GM21737 (cell line): ENCODE results near the gene HSPB9.
A peak's percentile ranks its signal among the peaks of the same experiment; 100 is the strongest.

Experiments used
- ATAC-seq: cut with Tn5 transposase; IDR thresholded peaks from one replicate; pipeline ENCODE4 v1.9.1; 2021; ENCODE audit warnings: mild to moderate bottlenecking, moderate library complexity; ENCODE audit not compliant: unreplicated experiment

HSPB9 gene

DNA sequence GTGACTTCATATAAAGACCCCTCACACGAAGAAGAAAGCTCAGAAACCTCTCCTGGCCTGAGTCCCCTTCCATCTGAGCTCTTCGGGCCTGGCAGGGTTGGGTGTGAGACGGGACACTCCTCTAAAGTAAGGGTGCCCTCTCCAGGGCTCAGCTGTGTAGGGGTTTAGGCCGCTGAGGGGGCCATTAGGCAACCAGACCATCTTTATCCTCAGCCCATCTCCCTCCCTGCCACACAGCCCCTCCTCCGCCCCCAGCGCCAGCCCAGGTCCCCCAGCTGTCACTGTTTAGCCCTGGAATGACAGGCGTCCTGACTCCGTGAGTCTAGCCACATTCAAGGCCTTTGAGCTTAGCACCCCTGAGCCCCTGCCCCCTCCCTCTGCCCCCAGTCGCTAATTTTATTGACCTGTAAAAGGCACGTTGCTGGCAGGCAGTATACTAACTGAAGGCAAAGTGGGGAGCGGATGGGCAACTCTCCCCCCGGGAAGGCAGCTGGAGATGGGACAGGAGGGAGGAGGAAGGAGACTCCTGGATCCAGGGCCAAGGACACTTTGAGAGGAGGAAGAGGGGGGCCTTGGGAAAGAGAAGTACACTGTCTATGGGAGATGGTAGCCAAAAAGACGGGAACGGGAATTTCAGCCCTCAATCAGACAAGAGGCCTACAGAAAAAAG is 23.7 kb upstream of the HSPB9 start:
- no peak for ATAC-seq

DNA sequence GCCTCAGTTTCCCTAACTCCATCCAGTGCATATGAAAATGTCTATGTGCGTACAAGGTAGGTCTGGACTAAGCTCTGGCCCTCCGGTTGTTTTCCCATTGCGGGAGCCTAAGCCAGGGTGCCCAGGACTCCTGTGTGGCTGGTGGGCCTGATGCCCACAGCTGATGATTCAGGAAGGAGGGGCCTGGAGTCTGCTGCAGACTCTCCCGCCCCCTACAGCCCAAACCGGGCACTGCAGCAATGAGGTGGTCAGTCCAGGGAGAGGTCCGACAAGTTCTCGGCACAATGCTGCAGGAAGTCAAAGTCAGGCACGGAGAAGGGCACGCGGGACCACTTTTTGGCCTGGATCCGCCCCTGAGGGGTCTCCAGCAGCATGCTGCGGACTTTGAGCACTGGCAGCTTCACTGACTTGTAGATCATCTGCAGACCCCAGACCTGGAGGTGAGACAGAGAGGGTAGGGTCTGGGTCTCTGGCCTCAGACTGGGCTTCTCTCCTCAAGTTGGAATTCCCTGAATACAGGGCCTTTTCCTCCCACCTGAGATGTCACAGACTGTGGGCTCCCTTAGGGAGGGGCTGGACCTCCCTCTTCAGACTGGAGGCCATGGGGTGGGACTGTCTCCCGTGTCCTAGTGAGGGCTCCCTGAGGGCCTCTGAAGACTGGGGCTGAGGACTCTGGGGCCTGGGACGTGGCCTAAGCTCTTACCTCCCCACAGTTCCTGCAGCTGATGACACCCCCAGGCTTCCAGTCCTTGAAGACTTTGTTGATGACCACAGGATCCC is 20.9 kb upstream of the HSPB9 start:
- no peak for ATAC-seq

DNA sequence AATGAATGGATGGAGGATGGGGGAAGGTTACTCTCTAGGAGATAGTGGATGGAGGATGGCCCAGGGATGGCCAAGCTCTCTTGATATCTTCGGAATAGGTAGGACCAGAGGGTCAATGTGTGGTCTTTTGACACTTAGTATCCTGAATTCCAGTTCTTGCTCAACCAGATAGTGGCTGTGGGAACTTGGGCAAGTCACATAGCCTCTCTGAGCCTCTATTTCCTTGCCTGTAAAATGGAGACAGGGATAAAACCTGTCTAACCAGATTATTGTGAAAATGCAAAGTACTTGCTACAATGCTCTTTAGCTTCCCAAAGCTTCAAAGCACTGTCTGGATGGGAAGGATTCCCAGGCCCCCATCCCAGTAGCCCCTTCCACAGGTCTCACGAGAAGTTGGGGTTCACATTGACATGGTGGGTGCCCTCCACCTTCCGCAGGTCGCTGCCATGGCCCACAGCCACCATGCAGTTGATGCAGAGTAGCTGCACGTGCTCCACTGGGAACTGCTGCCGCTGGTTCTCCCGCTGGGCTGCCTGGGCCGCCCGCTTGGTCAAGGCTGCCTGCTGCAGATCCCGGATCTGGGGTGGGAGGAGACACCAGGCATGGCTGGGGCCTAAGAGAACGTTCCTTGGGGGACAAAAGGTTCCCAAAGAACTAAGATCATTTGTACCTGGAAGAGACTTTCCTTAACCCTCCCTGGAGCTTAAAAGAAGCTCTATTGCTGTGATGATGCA is 19.2 kb upstream of the HSPB9 start:
- no peak for ATAC-seq

DNA sequence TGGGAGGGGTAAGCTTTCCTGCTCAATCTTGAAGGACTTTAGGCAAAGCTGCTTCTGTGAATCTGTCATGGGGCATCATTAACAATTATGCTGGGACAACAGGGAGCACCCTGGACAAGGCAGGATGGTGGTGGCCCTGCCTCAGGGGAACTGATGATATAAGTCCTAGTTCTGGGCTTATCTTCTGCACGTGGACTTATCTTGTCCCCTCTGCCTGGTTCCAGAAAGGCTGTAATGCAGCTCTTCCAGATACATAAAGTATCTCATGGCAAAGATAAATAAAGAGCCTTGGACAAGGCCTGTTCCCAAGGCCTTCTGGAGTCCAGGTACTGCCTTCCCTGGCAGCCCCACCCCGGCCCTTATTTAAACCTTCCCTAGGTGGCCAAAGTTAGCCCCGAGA is 18.3 kb upstream of the HSPB9 start:
- ATAC-seq, result no peak

DNA sequence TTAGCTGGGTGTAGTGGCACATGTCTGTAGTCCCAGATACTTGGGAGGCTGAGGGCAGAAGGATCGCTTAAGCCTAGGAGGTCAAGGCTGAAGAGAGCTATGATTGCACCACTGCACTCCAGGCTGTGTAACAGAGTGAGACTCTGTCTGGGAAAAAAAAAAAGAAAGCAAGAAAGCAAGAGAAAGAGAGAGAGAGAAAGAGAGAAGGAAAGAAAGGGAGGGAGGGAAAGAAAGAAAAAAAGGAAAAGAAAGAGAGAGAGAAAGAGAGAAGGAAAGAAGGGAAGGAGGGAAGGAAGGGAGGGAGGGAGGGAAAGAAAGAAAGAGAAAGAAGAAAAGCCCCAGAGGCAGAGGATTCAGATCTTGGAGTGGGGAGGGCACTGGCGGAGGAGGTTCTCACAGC is 16.6 kb upstream of the HSPB9 start:
- no peak for ATAC-seq

DNA sequence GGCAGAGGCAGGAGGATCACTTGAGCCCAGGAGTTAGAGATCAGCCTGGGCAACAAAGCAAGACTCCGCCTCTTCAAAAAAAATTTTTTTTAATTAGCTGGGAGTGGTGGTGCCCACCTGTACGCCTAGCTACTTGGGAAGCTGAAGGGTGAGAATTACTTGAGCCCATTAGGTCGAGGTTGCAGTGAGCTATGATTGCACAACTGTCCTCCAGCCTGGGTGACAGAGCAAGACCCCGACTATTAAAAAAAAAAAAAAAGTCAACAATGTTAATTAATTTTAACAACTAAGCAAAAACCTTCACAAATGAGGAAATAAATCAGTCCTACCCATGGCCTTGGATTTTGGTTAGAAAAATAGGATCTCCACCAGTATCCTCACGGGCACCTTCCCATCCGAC is 15.5 kb upstream of the HSPB9 start:
- ATAC-seq, result no peak

DNA sequence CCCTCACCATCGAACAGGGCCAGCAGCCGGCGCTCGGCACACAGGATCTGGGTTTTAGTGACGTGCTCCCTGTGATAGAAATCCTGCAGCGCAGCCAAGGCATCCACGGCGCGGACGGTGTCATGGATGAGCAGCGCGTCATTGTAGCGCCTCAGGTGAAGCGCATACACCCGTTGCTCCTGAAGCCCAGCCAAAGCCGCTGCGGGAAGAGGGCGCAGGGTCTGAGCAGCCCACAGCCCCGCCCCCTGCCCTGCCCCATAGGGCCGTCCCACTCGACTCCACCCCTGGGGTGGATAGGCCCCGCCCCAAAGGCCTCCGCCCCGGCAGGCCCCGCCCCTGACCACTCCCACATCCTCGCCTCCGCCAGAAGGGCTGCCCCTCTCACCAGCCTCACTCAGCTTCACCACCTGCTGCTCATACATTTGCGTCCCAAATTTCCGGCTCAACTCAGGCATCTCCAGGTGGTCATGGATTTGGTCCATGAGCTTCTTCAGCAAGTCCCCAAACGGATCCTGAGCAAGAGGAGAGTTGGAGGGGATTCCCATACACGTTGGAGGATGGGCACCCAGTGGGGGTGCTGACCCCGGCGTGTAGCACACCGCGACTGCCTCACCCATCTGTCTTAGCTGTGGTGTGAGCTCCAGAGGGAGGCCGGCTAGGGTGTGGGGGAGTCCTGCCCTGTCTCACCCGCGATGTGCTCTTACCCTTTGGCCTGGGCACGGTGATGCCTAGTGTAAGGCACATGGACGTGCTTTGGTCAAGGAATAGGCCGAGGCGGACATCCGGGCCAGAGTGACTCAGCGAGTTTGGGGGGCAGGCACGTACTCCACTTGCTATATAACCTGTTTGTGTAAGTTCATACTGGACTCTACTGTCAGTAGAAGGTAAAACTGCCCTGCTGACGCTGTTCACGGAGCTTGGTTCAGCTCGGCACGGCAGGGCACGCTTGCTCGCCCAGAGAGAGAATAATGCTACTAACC is 14.7 kb upstream of the HSPB9 start:
- ATAC-seq, result no peak

DNA sequence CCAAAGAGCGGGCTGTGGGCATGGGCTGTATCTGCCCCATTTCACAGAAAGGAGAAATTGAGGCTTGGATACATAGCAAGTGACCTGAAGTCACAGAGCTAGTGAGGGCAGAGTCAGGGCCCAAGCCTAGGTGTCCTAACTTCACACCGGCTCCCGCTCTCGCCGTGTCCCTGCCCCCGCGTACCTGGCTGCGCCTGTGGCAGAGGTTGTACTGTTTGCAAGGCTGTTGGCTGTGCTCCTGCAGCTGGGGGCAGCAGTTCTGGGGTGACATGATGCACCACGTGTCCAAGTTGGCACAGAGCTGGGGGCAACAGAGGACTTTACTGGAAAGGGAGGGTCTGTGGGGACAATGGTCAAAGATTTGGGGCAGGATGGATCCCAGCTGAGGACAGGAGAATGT is 13.5 kb upstream of the HSPB9 start:
- no peak for ATAC-seq

DNA sequence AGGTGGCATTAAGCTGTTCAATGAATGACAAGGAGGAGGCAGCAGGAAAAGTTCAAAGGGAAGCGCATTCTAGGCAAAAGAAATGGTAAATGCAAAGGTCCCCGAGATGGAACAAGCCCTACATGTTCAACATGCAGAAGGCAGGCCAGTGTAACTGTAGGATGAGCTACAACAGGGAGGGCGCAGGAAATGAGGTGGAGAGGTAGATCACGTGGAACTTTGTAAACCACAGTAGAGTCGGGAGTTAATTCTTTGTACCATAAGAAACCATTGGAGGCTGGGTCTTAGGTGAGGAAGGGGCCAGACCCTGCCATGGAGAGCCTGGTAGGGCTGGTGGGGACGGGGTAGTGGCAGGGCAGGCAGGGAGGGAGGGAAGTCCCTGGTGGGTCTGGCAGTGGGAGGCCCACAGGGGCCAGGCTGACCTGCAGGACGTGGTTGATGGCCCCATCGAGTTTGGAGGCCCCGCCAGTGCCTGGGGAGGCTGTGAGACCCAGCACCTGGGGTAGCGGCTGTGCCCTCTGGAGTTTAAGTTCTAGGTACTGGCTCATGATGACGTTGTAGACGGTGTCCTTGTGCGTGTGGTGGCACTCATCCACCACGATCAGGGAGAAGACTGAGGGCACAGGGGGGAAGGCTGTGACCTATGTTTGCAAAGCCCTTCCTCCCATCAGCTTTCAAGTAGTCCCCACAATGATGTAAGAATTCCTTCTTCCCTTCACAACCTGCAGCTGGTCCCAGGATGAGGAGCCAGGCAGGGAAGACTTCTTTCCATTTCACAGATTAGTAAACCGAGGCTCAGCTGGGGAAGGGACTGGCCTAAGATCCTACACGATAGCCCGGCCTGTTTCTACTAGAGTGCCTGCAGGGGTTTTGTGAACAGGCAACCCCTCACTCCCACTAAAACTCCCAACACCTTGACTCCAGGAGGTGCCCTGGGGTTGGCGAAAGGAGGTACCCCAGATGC is 12.0 kb upstream of the HSPB9 start:
- ATAC-seq, result no peak

DNA sequence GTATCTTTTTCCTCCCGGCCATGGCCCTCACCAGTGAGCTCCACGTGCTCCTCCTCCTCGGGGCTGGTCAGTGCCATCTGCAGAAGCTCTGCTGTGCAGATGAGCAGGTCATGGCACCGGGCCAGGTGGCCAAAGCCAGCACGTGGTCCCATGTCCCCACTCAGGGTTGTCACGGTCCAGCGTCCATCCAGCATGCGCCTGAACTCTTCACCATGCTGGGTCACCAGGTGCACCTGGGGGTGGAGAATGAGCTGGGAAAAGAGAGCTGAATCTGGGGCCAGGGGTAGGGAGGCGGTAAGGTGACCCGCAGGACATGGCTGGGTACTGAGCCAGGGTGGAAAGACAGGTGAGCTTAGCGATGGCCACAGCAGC is 11.4 kb upstream of the HSPB9 start:
- no peak for ATAC-seq

DNA sequence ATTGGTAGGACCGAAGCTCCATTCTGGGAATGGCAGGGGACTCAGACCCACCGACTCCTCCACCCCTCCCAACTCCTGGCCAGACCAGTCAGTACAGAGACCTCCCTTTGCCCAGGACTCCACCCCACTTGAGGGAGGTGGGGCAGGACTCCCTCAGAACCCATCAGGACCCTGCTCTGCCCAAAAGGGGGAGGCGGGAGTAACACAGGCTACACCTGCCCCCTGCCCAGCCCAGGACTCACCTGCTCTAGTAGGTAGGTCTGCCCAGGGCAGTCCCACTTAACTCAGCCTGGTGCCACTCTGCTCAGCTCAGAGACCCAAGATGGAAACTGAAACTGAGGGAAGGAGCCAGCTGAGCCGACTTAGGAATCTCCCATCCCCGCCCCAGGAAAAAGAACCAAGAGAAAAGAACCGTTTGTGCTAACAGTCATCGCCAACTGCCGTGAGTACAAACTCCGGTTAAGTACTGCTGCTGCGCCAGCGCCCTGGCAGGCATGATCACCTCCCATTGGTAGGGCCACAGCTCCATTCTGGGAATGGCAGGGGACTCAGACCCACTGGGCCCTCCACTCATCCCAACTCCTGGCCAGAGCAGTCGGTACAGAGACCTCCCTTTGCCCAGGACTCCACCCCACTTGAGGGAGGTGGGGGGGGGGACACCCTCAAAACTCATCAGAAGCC is 10.6 kb upstream of the HSPB9 start:
- peak; percentile 2 for ATAC-seq

DNA sequence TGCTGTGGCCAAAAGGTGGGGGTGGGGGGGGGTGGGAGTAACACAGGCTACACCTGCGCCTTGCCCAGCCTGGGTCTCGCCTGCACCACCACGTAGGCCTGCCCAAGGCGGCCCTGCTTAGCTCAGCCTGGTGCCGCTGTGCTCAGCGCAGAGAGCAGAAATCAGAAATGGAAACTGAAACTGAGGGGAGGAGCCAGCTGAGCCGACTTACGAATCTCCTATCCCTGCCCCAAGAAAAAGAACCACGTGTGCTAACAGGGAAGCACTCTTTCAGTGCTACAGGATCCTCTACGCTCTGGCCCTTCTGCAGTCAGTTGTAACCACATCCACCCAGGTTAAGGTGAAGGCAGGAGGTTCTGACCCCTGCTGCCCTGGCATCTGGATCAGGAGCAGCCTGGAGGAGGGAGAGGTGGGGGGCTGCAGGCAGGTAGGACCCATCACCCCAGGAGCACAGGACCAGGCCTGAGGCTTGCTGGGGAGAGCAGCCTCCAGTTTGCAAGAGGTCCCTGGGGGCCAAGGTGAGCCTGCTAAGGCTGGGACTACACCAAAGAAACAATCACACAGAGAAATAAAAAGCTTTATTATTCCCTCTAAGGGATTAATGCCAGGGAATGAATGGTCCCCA is 9.9 kb upstream of the HSPB9 start, which contains the start of gene DHX58:
TSS of gene DHX58 (minus strand) at position 163 of the 625 bp plus-strand sequence. CDS start 822 bp downstream, outside the sequence.
- peak; percentile 45 for ATAC-seq

DNA sequence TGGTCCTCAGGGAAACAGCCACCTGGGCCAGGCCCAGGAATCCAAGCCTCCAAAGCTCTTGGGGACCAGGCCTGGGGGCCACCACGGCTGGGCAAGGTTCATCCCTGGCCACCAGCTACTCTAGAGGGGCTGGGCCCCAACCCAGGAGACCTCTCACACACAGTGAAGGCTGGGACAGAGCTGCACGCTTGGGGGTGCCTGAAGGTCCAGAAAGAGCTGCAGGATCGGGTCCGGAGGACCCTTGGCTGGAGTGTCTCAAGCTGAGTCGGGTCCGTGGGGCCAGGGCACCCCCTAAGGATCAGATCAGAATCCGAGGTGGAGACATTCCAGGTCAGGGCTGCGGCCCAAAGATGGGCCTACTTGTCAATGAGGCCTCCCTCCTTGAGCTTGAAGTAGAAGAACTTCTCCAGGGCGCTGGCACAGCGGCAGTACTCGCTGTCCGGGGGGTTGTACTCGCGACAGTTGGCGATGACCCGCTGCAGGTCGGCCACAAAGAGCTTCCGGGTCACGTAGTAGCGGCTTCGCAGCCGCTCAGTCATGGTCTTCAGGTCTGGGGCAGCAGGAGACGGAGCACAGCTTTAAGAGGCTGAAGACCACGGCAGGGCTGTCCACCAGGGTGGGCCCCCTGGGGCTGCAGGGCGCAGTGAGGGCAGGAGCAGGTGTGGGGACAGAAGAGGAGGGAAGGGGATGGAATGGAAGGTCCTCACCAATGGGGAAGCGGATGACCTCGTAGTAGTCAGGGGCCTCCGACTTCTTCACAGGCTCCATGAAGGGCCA is 9.1 kb upstream of the HSPB9 start:
- ATAC-seq, result no peak

DNA sequence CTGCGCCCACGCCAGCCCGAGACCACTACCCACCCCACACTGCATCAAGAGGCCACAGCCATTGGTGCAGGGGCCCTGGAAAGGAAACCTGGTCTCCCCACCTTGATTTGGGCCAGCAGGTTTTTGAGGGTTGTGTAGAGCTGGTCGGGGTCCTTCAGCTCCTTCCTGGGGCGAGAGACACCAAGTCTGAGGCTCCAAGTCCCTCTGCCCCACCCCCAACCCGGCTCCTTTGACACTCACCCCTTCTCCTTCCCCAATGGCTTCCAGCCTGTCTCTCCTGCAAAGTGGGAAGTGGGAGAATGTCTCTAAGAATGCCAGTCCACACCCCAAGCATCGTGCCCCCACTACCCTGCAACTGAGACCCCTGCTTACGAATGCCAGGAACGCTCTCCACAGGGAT is 8.5 kb upstream of the HSPB9 start:
- no peak for ATAC-seq

DNA sequence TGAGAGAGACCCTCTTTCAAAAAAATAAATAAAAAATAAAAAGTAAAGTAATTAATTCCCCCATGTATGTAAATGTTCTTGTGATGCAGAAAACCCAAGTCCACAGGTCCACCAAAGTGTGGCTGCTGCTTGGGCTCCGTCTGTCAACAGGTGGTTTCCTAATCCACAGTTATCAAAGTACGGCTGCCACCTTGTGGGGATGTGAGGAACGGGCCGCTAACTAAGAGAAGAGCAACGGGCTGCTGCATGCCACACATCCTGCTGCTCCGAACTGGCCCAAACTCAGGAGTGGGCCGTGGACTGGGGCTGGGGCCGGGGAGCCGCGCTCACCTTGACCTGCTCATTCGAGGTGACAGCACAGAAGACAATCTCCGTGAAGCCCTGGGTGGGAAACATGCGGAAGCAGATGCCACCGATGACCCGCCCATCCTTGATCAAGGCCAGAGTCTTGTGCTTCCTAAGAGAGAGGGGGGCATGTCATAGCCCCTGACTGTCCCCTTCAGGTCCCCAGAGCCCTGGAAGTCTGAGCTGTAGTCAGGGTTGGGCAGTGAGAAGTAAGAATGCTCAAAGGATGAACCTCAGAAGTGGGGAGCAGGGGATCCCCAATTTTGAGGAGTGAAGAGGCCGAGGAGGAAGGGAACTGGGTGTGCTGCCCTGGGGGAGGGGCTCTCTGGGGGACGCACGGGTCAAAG is 5.8 kb upstream of the HSPB9 start:
- no peak for ATAC-seq

DNA sequence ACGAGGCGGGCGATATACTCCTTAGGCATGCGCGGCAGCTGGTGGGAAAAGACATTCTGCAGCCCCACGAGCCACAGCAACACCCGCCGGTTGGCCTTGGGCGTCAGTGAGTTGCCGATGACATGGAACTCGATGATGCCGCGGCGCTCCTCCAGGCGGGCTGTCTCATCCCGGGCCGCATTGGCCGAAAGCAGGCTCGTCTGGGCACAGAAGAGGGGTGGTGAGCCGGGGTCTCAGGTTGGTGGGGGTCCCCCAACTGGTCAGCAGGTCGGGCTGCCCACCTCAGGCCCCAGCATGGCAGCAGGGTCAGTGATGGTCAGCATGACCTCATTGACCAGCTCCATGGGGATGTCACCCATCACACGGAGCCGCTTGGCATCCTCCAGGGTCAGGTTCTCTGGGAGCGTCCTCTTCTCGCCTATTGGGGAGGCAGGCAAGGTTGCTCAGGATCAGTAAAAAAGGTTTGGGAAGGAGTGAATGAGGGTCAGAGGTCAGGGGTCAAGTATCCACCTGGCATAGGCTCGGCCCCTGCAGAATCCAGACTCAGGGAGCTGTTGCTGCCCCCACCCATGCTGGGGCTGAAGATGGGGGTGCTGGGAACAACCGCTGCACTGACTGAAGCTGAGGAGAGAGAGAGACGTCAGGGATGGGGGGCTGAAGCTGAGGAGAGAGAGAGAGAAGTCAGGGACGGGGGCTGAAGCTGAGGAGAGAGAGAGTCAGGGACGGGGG is 5.0 kb upstream of the HSPB9 start:
- ATAC-seq, result no peak

DNA sequence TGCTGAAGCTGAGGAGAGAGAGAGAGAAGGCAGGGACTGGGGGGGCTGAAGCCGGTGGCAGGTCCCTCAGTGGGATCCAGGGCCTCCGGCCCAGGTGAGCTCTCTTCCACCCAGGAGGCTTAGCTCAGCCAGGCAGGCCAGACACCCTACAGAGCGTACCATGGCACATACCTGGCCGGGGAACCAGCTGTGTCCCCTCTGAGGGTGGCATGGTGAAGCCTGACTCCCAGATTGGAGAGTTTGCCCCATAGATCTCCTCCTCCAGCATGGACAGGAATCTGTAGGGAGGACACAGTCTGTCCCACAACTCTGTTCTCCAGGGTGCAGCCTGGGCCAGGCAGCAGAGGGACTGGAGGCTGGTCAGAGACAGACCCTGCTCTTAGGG is 4.5 kb upstream of the HSPB9 start:
- ATAC-seq, result no peak
